ENCODE measurements around the gene NATD1. TPM values are rescaled to one million over a fixed set of nuclear protein-coding genes. Genes with fewer than 3 reads are reported as not detected.

The NATD1 gene
- total and polyA plus RNA-seq, 2 experiments from 2014 or later: 5.0 to 6.7 TPM

DNA sequence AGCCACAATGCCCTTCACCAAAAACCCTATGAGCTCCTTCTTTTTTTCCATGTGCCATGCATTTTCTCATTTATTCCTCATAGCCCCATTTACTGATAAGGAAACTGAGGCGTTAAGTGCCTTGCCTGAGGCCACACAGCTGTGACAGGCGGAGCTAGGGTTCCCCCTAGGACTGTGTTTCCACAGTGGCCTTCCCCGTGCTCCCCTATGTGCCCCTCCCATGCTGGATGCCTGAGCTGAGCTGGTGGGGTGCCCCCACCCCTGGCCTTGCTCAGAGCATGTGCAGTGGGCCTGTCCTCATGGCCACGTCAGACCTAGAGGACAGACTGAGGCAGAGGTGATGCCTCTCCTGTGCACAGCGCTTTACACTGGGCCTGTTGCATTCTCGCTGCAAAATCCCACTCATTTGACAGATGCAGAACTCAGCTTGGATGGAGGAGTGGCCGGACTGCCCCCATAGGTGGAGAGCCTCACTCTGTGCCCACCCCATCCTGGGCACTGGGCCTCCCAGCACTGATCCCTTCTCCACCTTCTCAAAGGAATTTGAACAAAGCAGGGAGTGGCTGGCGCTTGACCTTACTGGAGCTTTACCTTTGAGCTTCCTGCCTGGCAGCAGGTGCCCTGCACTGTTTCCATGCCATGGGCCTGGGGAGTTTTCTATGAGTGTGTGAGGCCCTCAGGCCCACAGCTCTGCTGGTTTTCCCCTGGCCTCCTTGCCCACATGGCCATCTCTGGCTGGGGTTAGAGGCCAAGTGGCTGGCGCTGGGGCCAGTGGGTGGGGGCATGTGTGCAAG is 33.9 kb upstream of the NATD1 start:
- TF ChIP-seq, protein P1, sequence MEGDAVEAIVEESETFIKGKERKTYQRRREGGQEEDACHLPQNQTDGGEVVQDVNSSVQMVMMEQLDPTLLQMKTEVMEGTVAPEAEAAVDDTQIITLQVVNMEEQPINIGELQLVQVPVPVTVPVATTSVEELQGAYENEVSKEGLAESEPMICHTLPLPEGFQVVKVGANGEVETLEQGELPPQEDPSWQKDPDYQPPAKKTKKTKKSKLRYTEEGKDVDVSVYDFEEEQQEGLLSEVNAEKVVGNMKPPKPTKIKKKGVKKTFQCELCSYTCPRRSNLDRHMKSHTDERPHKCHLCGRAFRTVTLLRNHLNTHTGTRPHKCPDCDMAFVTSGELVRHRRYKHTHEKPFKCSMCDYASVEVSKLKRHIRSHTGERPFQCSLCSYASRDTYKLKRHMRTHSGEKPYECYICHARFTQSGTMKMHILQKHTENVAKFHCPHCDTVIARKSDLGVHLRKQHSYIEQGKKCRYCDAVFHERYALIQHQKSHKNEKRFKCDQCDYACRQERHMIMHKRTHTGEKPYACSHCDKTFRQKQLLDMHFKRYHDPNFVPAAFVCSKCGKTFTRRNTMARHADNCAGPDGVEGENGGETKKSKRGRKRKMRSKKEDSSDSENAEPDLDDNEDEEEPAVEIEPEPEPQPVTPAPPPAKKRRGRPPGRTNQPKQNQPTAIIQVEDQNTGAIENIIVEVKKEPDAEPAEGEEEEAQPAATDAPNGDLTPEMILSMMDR (IDR thresholded peaks at IDR 0.05; ENCODE audit: poor library complexity): no peak
- no peak for TF ChIP-seq EZH2 (IDR thresholded peaks at IDR 0.05; ENCODE audit: borderline replicate concordance)
- no peak for TF ChIP-seq EZH2phosphoT487 (IDR thresholded peaks at IDR 0.05; ENCODE audit: low read depth, severe bottlenecking, unreplicated experiment)
- 78% methylated on average over 9 of the region's 9 CpGs for WGBS (ENCODE audit: low lambda C conversion rate, missing lambda C conversion rate)

DNA sequence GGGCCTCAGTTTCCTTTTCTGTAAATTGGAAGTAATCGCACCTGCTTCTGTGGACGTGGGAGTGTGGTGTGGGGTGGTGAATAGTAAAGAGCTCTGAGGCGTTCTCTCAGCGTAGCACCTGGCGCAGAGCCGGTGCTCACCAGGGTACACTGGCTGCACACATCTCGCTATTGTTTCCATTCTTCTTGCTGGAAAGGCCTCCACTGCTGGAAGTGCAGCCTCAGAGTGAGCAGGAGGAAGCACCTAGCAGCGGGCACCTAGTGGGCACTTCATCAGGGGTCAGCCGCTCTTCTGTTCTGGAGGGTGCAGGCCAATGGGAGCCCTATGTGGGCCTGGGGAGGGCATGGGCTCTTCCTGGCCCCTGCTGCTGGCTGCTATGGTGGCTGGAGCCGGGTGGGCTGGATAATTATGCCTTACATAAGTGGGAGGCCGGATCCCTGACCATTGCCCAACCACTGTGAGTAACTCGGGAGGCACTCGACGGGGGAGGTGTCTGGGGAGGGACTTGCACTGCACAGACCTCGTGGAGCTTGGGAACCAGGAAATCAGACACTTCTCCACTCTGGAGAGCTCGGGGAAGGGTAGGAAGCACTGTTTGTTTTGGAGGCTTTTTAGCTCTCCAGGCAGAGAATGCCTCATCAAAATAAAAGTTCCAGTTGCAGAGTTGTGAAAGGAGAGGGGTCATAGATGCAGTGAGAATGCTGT is 33.0 kb upstream of the NATD1 start:
- H2AFZ ChIP-seq: no peak overlapping the region
- H3K9me3 ChIP-seq (ENCODE audit: low read depth): no peaks in the 10 kb centered on the region
- H4K20me1 ChIP-seq (ENCODE audit: insufficient read depth, poor library complexity, severe bottlenecking): peaks cover 18% of the 10 kb centered on the region
- H3K4me3 ChIP-seq: peak overlapping the region; percentile 71
- no peaks in the 10 kb centered on the region for H3K27me3 ChIP-seq
- no peaks in the 10 kb centered on the region for H3K9me2 ChIP-seq (replicated peaks; ENCODE audit: insufficient read depth)
- H3K79me2 ChIP-seq: peaks cover 61% of the 10 kb centered on the region
- peak; percentile 94 for DNase-seq (ENCODE audit: low spot score)
- peak overlapping the region; percentile 92 for H3K4me2 ChIP-seq
- H3K36me3 ChIP-seq (replicated peaks; ENCODE audit: insufficient read depth, low read depth): no peaks in the 10 kb centered on the region
- peaks cover 22% of the 10 kb centered on the region for H3K4me1 ChIP-seq (ENCODE audit: insufficient read depth)
- TF ChIP-seq EZH2phosphoT487 (IDR thresholded peaks at IDR 0.05; ENCODE audit: low read depth, severe bottlenecking, unreplicated experiment) (no peak), EZH2 (IDR thresholded peaks at IDR 0.05; ENCODE audit: borderline replicate concordance) (no peak)
- TF ChIP-seq, protein P1 (IDR thresholded peaks at IDR 0.05; ENCODE audit: poor library complexity): no peak
- WGBS (ENCODE audit: low lambda C conversion rate, missing lambda C conversion rate): 24% methylated on average over 16 of the region's 16 CpGs
- H3K27ac ChIP-seq: peak overlapping the region; percentile 93

More for the DNA sequence above, 33.9 kb upstream of the NATD1 start:
- no peaks in the 10 kb centered on the region for H3K9me3 ChIP-seq (ENCODE audit: low read depth)
- no peak for DNase-seq (ENCODE audit: low spot score)
- peak overlapping the region; percentile 92 for H3K4me2 ChIP-seq
- peaks cover 18% of the 10 kb centered on the region for H4K20me1 ChIP-seq (ENCODE audit: insufficient read depth, poor library complexity, severe bottlenecking)
- no peaks in the 10 kb centered on the region for H3K36me3 ChIP-seq (replicated peaks; ENCODE audit: insufficient read depth, low read depth)
- peaks cover 70% of the 10 kb centered on the region for H3K79me2 ChIP-seq
- no peaks in the 10 kb centered on the region for H3K9me2 ChIP-seq (replicated peaks; ENCODE audit: insufficient read depth)
- H3K27ac ChIP-seq: peak overlapping the region; percentile 93
- H3K27me3 ChIP-seq: no peaks in the 10 kb centered on the region
- H3K4me1 ChIP-seq (ENCODE audit: insufficient read depth): peaks cover 22% of the 10 kb centered on the region
- H3K4me3 ChIP-seq: no peak overlapping the region
- H2AFZ ChIP-seq: no peak overlapping the region

DNA sequence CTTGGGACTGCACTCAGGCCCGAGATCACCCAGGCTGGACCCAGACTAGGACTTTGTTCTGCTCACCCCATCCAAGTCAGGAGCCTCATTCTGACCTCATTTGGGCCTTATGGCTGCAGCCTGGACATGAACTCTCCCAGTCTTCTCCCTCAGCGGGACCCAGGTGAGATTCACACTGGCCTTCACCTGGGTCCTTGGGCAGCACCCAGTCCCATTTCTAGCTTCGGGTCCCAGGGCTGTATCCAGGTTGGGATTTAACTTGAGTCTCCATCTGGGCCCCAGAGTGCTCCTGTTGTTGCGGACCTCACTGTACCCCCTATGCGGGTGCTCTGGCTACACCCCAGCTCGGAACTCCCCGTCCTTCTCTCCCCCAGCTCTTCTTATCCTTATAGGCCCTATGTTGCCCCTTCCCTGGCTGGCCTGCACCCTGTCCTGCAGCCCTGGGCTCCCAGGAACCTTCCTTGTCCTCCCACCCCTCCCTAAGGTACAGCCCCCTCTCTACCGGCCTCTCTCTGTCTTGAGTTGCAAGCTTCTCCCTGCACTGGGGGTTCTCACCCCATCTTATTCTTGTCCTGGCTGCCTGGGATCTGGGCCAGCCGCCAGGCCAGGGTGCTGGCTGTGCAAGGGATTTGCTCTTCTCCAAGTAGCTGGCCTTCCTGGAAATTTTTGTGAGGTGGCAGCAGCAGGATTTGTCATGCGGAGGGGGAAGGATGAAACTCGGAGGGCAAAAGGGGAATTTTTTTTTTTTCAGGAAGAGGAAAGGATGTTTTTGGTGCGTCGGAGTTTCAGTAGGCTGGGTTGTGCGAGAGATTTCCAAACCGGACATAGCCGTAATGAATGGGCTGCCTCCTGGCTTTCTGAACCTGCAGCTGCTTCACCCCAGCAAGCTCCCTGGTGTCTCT is 32.2 kb upstream of the NATD1 start:
- H2AFZ ChIP-seq: no peak overlapping the region
- H3K9me3 ChIP-seq (ENCODE audit: low read depth): no peaks in the 10 kb centered on the region
- peaks cover 53% of the 10 kb centered on the region for H3K79me2 ChIP-seq
- H3K4me1 ChIP-seq (ENCODE audit: insufficient read depth): peaks cover 22% of the 10 kb centered on the region
- peak; percentile 49 for DNase-seq (ENCODE audit: low spot score)
- H3K9me2 ChIP-seq (replicated peaks; ENCODE audit: insufficient read depth): no peaks in the 10 kb centered on the region
- no peaks in the 10 kb centered on the region for H3K36me3 ChIP-seq (replicated peaks; ENCODE audit: insufficient read depth, low read depth)
- peak overlapping the region; percentile 71 for H3K4me3 ChIP-seq
- H3K4me2 ChIP-seq: peak overlapping the region; percentile 92
- WGBS (ENCODE audit: low lambda C conversion rate, missing lambda C conversion rate): 18% methylated on average over 16 of the region's 16 CpGs
- H3K27ac ChIP-seq: peak overlapping the region; percentile 93
- TF ChIP-seq, protein P1 (IDR thresholded peaks at IDR 0.05; ENCODE audit: poor library complexity): no peak
- TF ChIP-seq EZH2 (IDR thresholded peaks at IDR 0.05; ENCODE audit: borderline replicate concordance) (no peak), EZH2phosphoT487 (IDR thresholded peaks at IDR 0.05; ENCODE audit: low read depth, severe bottlenecking, unreplicated experiment) (no peak)
- H3K27me3 ChIP-seq: no peaks in the 10 kb centered on the region
- H4K20me1 ChIP-seq (ENCODE audit: insufficient read depth, poor library complexity, severe bottlenecking): peaks cover 18% of the 10 kb centered on the region

All from hepatocyte (in vitro differentiated cells).